OCI-LY1 (cell line): ENCODE data around the gene GLT6D1.

Source experiments
- H2AFZ ChIP-seq: fragments of 200-600 bp; sonication (generic), shearing (Covaris generic); 2 replicates; pipeline ENCODE4 v1.6.0; 2014; ENCODE audit warnings: antibody characterized with exemption, mild to moderate bottlenecking, low read length
- H3F3A ChIP-seq: fragments of 200-600 bp; sonication (generic), shearing (Covaris generic); 2 replicates; pipeline ENCODE4 v1.6.0; 2014; ENCODE audit warnings: mild to moderate bottlenecking, antibody characterized with exemption, low read length, moderate library complexity; ENCODE audit not compliant: insufficient read depth
- H3K27ac ChIP-seq: fragments of 200-600 bp; sonication (generic); 2 replicates; pipeline ENCODE4 v1.5.1; 2014; ENCODE audit warnings: low read length, mixed run types, mild to moderate bottlenecking, low read depth; ENCODE audit not compliant: poor library complexity, severe bottlenecking
- H3K27me3 ChIP-seq: fragments of 200-600 bp; sonication (generic); 2 replicates; pipeline ENCODE4 v1.6.0; 2014; ENCODE audit warnings: antibody characterized with exemption, mild to moderate bottlenecking, low read length, moderate library complexity; ENCODE audit not compliant: insufficient read depth
- H3K36me3 ChIP-seq: fragments of 200-600 bp; sonication (generic); 2 replicates; pipeline ENCODE4 v1.6.1; 2014; ENCODE audit warnings: mild to moderate bottlenecking, antibody characterized with exemption, low read length, moderate library complexity, mixed read lengths; ENCODE audit not compliant: insufficient read depth
- H3K4me1 ChIP-seq: fragments of 200-600 bp; sonication (generic); 2 replicates; pipeline ENCODE4 v1.5.1; 2014; ENCODE audit warnings: mild to moderate bottlenecking, low read length, moderate library complexity; ENCODE audit not compliant: insufficient read depth, severe bottlenecking
- H3K4me2 ChIP-seq: fragments of 200-600 bp; sonication (generic), shearing (Covaris generic); 2 replicates; pipeline ENCODE4 v1.6.1; 2014; ENCODE audit warnings: low read length
- H3K4me3 ChIP-seq: fragments of 200-600 bp; sonication (generic); 2 replicates; pipeline ENCODE4 v1.5.1; 2014; ENCODE audit warnings: low read length, low read depth, mild to moderate bottlenecking, mixed read lengths; ENCODE audit not compliant: poor library complexity, severe bottlenecking
- H3K79me2 ChIP-seq: fragments of 200-600 bp; shearing (Covaris generic); 2 replicates; pipeline ENCODE4 v1.6.1; 2016; ENCODE audit warnings: mixed run types, low read length, mixed read lengths; ENCODE audit not compliant: insufficient read depth
- H3K9ac ChIP-seq: fragments of 200-600 bp; sonication (generic), shearing (Covaris generic); 2 replicates; pipeline ENCODE4 v1.6.1; 2014; ENCODE audit warnings: mild to moderate bottlenecking, low read length, mixed read lengths
- H3K9me2 ChIP-seq: fragments of 200-600 bp; sonication (generic), shearing (Covaris generic); 2 replicates; pipeline ENCODE4 v1.6.1; 2014; ENCODE audit warnings: low read depth, mild to moderate bottlenecking, low read length, mixed read lengths
- H3K9me3 ChIP-seq: fragments of 200-600 bp; shearing (Covaris generic); 2 replicates; pipeline ENCODE4 v1.6.1; 2014; ENCODE audit warnings: low read length, mixed read lengths
- H4K20me1 ChIP-seq: fragments of 200-600 bp; sonication (generic), shearing (Covaris generic); 2 replicates; pipeline ENCODE4 v1.6.0; 2016; ENCODE audit warnings: mild to moderate bottlenecking, low read length; ENCODE audit not compliant: insufficient read depth
- EZH2 ChIP-seq: fragments of 200-600 bp; sonication (generic), shearing (Covaris generic); IDR thresholded peaks from 2 replicates; pipeline ENCODE4 v1.8.0; 2017; ENCODE audit warnings: borderline replicate concordance, mixed run types, mild to moderate bottlenecking, antibody characterized with exemption, low read length, moderate library complexity, mixed read lengths
- TF ChIP-seq, protein P1 (sequence below): fragments of 200-600 bp; sonication (generic), shearing (Covaris generic); IDR thresholded peaks from 2 replicates; pipeline ENCODE4 v1.5.1; 2017; ENCODE audit warnings: mild to moderate bottlenecking, antibody characterized with exemption, low read length, moderate library complexity, mixed read lengths

The GLT6D1 gene

DNA sequence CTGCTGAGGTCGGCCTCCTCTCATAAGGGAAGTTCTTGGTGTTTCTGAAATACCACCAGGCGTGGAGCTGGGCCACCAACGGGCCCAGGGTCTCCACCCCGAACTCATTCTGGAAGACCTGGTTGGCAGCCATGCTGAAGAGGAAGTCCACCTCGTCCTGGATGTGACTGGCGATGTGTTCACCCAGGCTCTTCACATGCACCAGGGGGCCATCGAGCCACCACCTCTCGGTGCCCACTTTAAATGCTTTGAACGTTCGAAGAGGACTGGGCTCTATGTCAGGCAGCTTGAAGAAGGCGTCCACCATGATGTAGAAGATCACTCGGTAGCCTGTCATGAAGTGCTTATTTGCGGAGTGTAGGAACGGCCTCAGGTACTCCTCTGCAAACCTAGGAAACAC lies 15.1 kb downstream of the GLT6D1 start:
- Histone ChIP-seq H3K4me2 (no peak overlapping the region), H3K4me3 (no peak overlapping the region), H3K4me1 (no peaks in the 10 kb centered on the region), H3K27me3 (no peaks in the 10 kb centered on the region; the same call in 1 of the 2 replicates), H3K79me2 (no peaks in the 10 kb centered on the region), H3K27ac (no peak overlapping the region), H4K20me1 (no peaks in the 10 kb centered on the region), H2AFZ (no peak overlapping the region), H3K9me3 (no peaks in the 10 kb centered on the region), H3K36me3 (no peaks in the 10 kb centered on the region), H3K9ac (no peak overlapping the region), H3F3A (no peaks in the 10 kb centered on the region), H3K9me2 (no peaks in the 10 kb centered on the region)
- TF ChIP-seq EZH2, result no peak
- TF ChIP-seq, protein P1, sequence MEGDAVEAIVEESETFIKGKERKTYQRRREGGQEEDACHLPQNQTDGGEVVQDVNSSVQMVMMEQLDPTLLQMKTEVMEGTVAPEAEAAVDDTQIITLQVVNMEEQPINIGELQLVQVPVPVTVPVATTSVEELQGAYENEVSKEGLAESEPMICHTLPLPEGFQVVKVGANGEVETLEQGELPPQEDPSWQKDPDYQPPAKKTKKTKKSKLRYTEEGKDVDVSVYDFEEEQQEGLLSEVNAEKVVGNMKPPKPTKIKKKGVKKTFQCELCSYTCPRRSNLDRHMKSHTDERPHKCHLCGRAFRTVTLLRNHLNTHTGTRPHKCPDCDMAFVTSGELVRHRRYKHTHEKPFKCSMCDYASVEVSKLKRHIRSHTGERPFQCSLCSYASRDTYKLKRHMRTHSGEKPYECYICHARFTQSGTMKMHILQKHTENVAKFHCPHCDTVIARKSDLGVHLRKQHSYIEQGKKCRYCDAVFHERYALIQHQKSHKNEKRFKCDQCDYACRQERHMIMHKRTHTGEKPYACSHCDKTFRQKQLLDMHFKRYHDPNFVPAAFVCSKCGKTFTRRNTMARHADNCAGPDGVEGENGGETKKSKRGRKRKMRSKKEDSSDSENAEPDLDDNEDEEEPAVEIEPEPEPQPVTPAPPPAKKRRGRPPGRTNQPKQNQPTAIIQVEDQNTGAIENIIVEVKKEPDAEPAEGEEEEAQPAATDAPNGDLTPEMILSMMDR, result no peak

DNA sequence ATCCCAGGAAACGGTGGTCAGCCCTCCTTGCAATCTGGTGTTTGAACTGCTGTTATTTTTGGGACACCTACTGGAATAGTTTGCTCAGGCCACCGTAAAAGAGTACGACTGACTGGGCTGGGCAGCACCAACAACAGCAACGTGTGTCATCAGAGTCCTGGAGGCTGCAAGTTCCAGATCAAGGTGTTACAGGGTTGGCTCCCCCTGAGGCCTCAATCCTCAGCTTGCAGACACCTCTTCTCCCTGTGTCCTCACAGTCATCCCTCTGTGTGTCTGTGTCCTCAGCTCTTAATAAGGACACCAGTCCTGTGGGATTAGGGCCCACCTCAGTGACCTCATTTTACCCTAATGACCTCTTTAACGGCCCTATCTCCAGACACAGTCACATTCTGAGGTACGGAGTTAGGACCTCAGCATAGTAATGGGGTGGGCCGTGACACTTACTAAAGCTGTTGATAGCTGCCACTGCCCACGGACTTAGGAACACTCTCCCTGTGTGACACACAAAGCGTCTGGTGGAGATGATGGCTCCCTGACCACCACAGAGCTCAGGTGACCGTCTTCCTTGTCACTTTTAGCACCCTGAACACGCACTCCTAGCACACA lies 16.8 kb downstream of the GLT6D1 start:
- Histone ChIP-seq H3F3A (no peaks in the 10 kb centered on the region), H3K9me3 (no peaks in the 10 kb centered on the region), H4K20me1 (no peaks in the 10 kb centered on the region), H3K27me3 (no peaks in the 10 kb centered on the region; the same call in 1 of the 2 replicates), H3K4me2 (no peak overlapping the region), H2AFZ (no peak overlapping the region), H3K36me3 (no peaks in the 10 kb centered on the region), H3K4me1 (no peaks in the 10 kb centered on the region), H3K9ac (no peak overlapping the region), H3K27ac (no peak overlapping the region), H3K79me2 (no peaks in the 10 kb centered on the region), H3K4me3 (no peak overlapping the region), H3K9me2 (no peaks in the 10 kb centered on the region)
- no peak for TF ChIP-seq EZH2
- TF ChIP-seq, protein P1, result no peak

DNA sequence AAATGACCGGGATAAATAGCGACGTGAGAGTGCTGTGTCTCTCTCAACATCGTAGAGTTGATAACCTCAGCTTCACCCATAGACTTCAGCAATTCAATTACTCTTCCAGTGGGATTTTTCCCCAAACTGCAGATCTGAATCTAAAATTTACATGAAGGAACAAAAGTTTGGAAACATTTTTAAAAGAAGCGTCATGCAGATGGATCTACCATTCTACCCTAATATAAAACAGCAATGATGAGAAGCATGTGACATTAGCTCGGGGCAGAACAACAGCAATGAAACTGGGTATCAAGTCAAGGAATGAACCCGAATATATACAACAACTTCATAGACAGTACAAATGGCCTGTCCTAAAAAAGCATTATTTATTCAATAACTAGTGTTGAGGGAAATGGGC lies 18.8 kb downstream of the GLT6D1 start:
- no peaks in the 10 kb centered on the region for H4K20me1 ChIP-seq
- no peaks in the 10 kb centered on the region for H3K36me3 ChIP-seq
- TF ChIP-seq, protein P1, result no peak
- no peak for TF ChIP-seq EZH2
- H3K27me3 ChIP-seq, result no peaks in the 10 kb centered on the region; the same call in 1 of the 2 replicates
- no peak overlapping the region for H3K4me2 ChIP-seq
- H3F3A ChIP-seq, result no peaks in the 10 kb centered on the region
- H3K79me2 ChIP-seq, result no peaks in the 10 kb centered on the region
- H3K4me3 ChIP-seq, result no peak overlapping the region
- no peaks in the 10 kb centered on the region for H3K9me3 ChIP-seq
- no peak overlapping the region for H2AFZ ChIP-seq
- H3K9ac ChIP-seq, result no peak overlapping the region
- H3K4me1 ChIP-seq, result no peaks in the 10 kb centered on the region
- no peaks in the 10 kb centered on the region for H3K9me2 ChIP-seq
- no peak overlapping the region for H3K27ac ChIP-seq
